NB4 (cell line): ENCODE measurements around the gene N4BP2L2.

ENCODE experiments used
- MYC ChIP-seq: IDR thresholded peaks from 2 replicates; pipeline ENCODE4 v1.6.1; 2011; ENCODE audit warnings: low read depth, low read length
- POLR2A ChIP-seq: IDR thresholded peaks from 2 replicates; pipeline ENCODE4 v1.6.1; 2011; ENCODE audit warnings: mild to moderate bottlenecking; ENCODE audit not compliant: insufficient read length; ENCODE audit errors: extremely low read depth
- TF ChIP-seq, protein P1 (sequence below): IDR thresholded peaks from 2 replicates; pipeline ENCODE4 v1.6.1; 2011; ENCODE audit warnings: low read depth, low read length
- TF ChIP-seq, protein P2 (sequence below): IDR thresholded peaks from one replicate; pipeline ENCODE4 v1.5.1; 2012; ENCODE audit warnings: low read depth, low read length

DNA sequence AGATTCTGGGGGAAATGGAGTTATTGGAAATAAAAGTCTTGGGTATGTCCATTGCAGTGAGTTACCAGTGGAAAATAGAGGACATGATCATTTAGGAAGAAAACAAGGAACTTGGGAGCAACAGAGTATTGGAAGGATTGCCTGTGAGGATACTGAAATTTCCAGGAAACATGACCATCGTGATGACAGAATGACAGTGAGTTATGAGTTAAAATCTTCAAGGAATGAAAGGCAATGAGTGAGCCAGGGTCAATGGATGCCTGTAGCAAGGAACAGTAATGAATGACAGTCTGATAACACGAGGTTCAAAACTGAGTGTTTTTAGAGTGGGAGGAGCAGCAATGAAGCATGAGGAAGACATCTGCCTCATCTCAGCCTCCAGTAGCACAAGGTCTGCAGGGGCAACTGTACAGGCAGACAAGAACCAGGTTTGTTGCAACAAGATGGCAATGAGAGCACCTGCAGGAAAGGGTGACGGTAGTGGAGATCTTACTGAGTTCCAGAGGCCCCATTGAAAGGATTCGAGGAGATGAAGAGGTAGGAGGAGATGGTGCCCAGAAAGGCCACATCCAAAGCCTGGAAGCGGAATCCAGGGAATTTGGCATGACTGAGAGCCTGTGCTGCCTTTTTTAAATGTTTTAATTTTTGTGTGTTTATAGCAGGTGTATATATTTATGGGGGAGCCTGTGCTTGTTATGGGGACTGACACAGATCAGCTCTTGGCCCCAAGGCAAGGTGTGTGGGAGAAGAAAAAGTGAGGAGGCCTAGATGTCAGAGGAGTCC is 154.6 kb downstream of the N4BP2L2 start:
- no peak for TF ChIP-seq POLR2A
- TF ChIP-seq, protein P1, sequence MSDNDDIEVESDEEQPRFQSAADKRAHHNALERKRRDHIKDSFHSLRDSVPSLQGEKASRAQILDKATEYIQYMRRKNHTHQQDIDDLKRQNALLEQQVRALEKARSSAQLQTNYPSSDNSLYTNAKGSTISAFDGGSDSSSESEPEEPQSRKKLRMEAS, result no peak
- TF ChIP-seq, protein P2, sequence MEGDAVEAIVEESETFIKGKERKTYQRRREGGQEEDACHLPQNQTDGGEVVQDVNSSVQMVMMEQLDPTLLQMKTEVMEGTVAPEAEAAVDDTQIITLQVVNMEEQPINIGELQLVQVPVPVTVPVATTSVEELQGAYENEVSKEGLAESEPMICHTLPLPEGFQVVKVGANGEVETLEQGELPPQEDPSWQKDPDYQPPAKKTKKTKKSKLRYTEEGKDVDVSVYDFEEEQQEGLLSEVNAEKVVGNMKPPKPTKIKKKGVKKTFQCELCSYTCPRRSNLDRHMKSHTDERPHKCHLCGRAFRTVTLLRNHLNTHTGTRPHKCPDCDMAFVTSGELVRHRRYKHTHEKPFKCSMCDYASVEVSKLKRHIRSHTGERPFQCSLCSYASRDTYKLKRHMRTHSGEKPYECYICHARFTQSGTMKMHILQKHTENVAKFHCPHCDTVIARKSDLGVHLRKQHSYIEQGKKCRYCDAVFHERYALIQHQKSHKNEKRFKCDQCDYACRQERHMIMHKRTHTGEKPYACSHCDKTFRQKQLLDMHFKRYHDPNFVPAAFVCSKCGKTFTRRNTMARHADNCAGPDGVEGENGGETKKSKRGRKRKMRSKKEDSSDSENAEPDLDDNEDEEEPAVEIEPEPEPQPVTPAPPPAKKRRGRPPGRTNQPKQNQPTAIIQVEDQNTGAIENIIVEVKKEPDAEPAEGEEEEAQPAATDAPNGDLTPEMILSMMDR, result no peak
- TF ChIP-seq MYC, result no peak
